Activated CD4-positive, alpha-beta T cell treated with anti-CD3 and anti-CD28 coated beads, Interleukin-2, Interleukin-4, amounts not matched to agents 100 ng/mL and 50 ng/mL, durations not matched to agents 16 hours and 8 hours (primary cell): ENCODE measurements around the gene PPM1G.
A peak's percentile ranks its signal among the peaks of the same experiment; 100 is the strongest.
"Not testable (repeated sequence)": the region's sequence is repeated elsewhere in the genome, so short reads cannot be mapped to it uniquely, and the experiment has no call there.

Experiments
- DNase-seq: peaks from one replicate; pipeline ENCODE4 v3.0.0-alpha.2; 2020; ENCODE audit warnings: low spot score

Gene PPM1G, protein sequence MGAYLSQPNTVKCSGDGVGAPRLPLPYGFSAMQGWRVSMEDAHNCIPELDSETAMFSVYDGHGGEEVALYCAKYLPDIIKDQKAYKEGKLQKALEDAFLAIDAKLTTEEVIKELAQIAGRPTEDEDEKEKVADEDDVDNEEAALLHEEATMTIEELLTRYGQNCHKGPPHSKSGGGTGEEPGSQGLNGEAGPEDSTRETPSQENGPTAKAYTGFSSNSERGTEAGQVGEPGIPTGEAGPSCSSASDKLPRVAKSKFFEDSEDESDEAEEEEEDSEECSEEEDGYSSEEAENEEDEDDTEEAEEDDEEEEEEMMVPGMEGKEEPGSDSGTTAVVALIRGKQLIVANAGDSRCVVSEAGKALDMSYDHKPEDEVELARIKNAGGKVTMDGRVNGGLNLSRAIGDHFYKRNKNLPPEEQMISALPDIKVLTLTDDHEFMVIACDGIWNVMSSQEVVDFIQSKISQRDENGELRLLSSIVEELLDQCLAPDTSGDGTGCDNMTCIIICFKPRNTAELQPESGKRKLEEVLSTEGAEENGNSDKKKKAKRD

GRCh38 chr2:27409321-27410073 is at the start of gene PPM1G:
PPM1G (minus strand) TSS chr2:27409591; CDS start chr2:27409422, 169 bp downstream.
- DNase-seq = peak; percentile 97

DNA sequence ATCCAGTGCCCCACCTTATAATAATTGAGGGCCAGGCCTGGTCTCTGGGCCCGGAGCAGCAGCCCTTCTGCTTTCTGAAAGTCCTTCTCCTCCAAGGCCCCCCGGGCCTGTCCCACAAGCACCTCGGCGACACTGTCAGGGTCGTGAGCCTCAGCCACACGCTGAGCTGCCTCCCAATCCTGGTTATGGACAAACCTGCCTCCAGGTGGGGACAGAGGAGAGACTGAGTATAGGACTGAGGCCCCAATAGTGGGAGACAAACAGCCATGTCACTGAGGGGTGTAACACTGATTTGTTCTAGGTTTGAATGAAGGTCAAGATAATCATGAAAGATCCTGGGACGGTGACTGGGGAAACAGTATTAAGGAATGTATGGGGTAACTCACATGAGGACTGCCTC is 44.6 kb upstream of the PPM1G start:
- no peak for DNase-seq

- DNase-seq = peak; percentile 30
Observed at GRCh38 chr2:27451095-27451494, 41.7 kb upstream of the PPM1G start.

- no peak for DNase-seq
Observed at GRCh38 chr2:27448381-27448780, 39.0 kb upstream of the PPM1G start.

DNA sequence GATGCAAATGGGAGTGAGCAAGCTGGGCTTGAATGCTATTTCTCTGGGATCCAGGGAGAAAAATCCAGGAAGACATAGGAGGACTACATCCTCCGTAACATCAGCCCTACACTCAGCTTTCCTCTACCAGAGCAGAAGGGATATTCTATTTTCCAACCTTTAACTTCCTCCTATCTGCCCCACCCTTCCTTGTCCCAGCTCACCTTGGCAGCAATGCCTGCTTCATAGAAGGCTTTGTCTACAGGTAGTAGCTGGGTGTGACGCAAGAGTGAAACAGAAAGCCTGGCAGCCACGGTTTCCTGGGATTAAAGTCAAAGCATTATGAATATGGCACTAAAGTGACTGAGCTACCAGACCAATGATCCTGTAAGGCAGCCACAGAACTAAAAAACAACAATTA is 36.7 kb upstream of the PPM1G start:
- DNase-seq = no peak

GRCh38 chr2:27445615-27446014 is 36.2 kb upstream of the PPM1G start:
- DNase-seq = no peak

- DNase-seq = no peak
Observed at GRCh38 chr2:27445155-27445554, 35.8 kb upstream of the PPM1G start.

- DNase-seq = no peak
Observed at GRCh38 chr2:27442920-27443282, 33.5 kb upstream of the PPM1G start.

DNA sequence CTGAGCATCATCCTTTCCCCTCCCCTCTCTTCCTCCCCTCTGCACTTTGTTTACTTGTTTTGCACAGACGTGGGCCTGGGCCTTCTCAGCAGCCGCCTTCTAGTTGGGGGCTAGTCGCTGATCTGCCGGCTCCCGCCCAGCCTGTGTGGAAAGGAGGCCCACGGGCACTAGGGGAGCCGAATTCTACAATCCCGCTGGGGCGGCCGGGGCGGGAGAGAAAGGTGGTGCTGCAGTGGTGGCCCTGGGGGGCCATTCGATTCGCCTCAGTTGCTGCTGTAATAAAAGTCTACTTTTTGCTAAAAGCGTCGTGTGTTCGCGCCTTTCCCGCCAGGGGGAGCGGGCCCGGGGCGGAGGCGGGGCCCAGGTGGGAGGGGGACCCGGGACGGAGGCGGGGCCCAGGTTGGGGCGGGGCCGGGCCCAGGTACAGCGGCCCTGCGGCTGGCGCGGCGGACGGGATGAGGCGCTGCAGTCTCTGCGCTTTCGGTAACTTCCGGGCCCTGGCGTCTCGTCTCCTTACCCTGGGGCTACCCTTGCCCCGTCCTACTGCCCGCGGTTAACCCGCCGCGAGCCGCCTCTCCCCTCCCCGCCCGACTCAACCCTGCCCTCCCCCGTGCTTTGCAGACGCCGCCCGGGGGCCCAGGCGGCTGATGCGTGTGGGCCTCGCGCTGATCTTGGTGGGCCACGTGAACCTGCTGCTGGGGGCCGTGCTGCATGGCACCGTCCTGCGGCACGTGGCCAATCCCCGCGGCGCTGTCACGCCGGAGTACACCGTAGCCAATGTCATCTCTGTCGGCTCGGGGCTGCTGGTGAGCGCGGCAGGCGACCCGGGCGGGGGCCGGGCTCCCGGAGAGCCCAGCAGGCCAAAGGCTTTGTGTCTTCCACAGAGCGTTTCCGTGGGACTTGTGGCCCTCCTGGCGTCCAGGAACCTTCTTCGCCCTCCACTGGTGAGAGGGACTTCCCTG is 32.8 kb upstream of the PPM1G start, which contains the start of gene KRTCAP3:
Gene KRTCAP3 (plus strand): TSS at position 424 of the 962 bp plus-strand sequence. CDS start 32 bp downstream, at position 456.
- peak; percentile 13 for DNase-seq

- no peak for DNase-seq
Observed at GRCh38 chr2:27441226-27441926, 32.0 kb upstream of the PPM1G start.

GRCh38 chr2:27435628-27436027 is 26.2 kb upstream of the PPM1G start:
- no peak for DNase-seq

- DNase-seq = peak; percentile 64
Observed at GRCh38 chr2:27431395-27431794, 22.0 kb upstream of the PPM1G start.

DNA sequence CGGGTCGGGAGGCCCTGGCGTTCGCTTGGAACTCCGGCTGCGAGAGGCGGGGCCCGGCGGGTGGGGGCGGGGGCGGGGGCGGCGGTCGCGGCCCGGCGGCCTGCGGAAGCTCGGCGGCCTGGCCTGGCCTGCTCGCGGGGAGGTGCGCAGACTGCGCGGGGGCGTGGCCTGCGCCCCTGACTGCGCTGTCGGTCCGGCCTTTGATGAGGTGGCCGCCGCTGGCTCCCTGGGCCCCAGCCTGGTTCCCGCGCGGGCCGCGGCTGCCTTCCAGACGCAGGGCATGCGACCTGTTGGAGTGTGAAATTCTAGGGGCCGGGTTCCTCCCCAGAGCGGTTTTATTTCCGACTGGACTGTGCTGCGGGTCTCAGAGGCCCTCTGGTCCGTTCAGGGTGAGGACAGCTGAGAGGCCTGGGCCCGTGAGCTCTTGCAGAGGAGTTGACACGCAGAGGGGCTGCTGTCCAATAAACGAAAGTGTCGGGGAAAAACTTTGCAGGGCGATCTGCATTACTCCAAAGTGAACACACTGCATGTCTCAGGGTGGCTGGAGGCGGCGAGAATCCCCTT is 19.7 kb upstream of the PPM1G start:
- peak; percentile 80 for DNase-seq

DNA sequence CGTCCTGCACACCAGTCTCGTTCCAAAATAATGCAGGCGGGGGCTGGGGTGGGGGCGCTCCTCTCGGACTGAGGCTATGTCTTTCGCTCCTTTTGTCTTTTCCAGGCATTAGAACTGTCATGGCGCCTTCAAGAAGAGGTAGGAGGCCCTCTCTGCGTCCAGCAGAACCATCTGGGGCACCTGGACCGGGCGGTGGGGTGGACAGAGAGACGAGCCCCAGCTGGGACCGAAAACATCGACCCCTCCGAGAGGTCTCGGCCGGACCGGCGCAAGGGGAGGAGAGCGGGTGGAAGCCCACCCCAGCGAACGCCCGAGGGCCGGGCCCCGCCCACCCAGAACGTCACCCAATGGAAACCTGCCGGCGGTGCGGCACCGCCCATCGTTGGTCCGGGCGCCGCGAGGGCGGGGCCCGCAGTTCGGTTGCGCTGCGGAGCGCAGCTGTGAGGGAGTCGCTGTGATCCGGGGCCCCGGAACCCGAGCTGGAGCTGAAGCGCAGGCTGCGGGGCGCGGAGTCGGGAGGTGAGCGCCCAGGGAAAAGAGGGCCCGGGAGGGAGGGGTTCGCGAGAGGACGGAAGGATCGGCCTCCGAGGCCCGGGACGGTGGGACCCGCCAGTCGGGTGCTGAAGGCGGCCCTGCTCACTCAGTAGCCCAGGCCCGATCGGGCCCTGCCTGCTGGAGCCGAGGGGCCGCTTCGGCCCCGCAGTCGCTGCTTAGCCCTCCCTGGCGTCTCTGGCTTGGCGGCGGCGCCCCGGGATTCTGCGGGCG is 19.0 kb upstream of the PPM1G start, which contains the start of gene NRBP1:
Gene NRBP1 (plus strand): TSS at position 419 of the 765 bp plus-strand sequence. CDS start 4,643 bp downstream, outside the sequence.
- peak; percentile 92 for DNase-seq

DNA sequence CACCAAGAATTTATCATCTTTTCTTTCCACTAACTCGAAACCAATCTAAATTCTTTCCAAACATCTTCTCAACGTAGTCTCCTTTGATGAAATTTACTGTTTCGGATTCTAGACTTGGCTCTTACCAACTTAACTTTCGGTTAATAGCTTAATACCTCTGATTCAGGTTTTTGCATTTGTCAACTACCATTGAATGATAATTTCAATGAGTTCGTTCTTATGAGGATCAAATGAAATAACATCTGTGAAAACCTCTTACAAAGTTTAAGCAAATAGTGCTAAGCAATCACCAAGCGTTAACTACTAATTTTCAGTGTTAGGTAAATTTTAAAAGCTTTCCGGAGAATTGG is 18.4 kb upstream of the PPM1G start:
- no peak for DNase-seq

DNA sequence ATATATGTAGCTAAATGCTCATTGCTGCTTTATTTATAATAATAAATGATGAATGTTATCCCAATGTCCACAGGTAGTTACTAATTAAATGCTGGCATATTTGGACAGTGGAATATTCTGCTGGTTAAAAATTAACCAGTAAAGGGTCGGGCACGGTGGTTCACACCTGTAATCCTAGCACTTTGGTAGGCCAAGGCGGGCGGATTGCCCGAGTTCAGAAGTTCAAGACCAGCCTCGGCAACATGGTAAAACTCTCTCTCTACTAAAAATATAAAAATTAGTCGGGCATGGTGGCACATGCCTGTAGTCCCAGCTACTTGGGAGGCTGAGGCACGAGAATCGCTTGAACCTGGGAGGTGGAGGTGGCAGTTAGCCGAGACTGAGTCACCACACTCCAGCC is 15.6 kb upstream of the PPM1G start:
- DNase-seq = not testable (repeated sequence)

GRCh38 chr2:27422958-27423357 is 13.6 kb upstream of the PPM1G start:
- no peak for DNase-seq

DNA sequence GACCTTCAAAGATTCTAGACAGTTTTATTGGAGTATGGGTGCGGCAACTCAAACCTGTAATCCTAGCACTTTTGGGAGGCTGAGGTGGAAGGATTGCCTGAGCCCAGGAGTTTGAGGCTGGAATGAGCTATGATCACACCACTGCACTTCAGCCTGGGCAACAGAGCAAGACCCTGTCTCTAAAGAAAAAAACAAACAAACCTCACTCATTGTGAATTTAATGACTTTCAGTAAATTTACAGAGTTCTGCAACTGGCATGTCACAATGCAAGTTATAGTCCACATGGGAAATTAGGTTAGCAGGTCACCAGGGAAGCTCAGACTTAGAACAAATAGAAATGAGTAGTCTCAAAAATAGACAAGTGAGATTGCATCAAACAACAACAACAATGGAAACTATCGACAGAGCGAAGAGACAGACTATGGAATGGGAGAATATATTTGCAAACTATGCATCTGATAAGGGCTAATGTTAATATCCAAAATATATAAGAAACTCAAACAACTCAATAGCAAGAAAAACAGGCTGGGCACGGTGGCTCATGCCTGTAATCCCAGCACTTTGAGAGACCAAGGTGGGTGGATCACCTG is 12.4 kb upstream of the PPM1G start:
- no peak for DNase-seq

DNA sequence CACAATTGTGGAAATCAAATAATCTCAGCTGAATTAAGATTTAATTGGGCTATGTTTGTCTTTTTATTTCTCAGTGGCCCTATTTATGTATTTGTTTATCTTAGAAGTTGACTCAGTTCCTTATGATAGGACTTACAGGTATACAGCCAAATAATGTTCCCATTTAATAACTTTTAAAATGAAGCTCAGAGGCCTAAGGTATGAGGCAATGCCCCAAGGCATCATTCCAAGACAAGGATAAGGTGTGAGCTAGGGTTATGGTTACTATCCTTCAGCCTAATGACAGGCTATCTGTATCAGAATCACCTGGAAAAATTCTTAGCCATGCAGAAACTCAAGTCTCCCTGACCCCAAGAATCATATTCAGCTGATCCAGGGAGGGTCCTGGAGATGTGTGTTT is 11.6 kb upstream of the PPM1G start:
- no peak for DNase-seq

- no peak for DNase-seq
Observed at GRCh38 chr2:27416151-27416550, 6.8 kb upstream of the PPM1G start.
